Vagina (tissue), 2 donors: Measurements from ENCODE around the gene LGR4.

Experiments used
- CTCF ChIP-seq, 3 experiments: fragments of 450-650 bp in 2 of 3; fragments of 200-600 bp in 1 of 3; sonication (generic) in 1 of 3; IDR thresholded peaks; one replicate each; pipeline ENCODE4 v1.5.1; 2017 to 2019; ENCODE audit warnings: antibody characterized with exemption in 3 of 3, mild to moderate bottlenecking in 2 of 3, moderate library complexity in 2 of 3
- POLR2A ChIP-seq, 2 donors: fragments of 450-650 bp; IDR thresholded peaks; one replicate each; pipeline ENCODE4 v1.6.1; 2017; ENCODE audit warnings: antibody characterized with exemption in 2 of 2, mild to moderate bottlenecking in 2 of 2, moderate library complexity in 2 of 2
- POLR2AphosphoS5 ChIP-seq, 2 donors: sonication (generic); formaldehyde crosslinking; IDR thresholded peaks; one replicate each; pipeline ENCODE4 v1.9.0; 2017; ENCODE audit warnings: antibody characterized with exemption in 2 of 2, mild to moderate bottlenecking in 2 of 2, low read depth in 1 of 2; ENCODE audit not compliant: insufficient read depth in 1 of 2

GRCh38 chr11:27390318-27391295 lies 82.0 kb downstream of the LGR4 start:
- TF ChIP-seq CTCF (IDR thresholded peaks at IDR 0.05) (no peak), POLR2A (IDR thresholded peaks at IDR 0.05) (no peak), POLR2AphosphoS5 (IDR thresholded peaks at IDR 0.05; ENCODE audit: insufficient read depth in 1 of 2, low read depth in 1 of 2) (no peak)
